Vagina (tissue), 2 donors: ENCODE results near the gene LCN1. TPM values are rescaled to one million over a fixed set of nuclear protein-coding genes. Genes with fewer than 3 reads are reported as not detected.

ENCODE experiments used
- DNase-seq, 2 donors: peaks; one replicate each; pipeline ENCODE4 v3.0.0-alpha.2; 2017; ENCODE audit errors: extremely low spot score in 2 of 2
- H3K27ac ChIP-seq: fragments of 200-600 bp; sonication (generic); one replicate; pipeline ENCODE4 v1.5.1; 2019
- H3K27me3 ChIP-seq: fragments of 200-600 bp; sonication (generic); one replicate; pipeline ENCODE4 v1.5.1; 2019
- H3K36me3 ChIP-seq, 2 donors: fragments of 200-600 bp; sonication (generic); one replicate each; pipeline ENCODE4 v1.5.1; 2017 to 2019
- H3K4me1 ChIP-seq: fragments of 200-600 bp; sonication (generic); one replicate; pipeline ENCODE4 v1.5.1; 2019
- H3K4me3 ChIP-seq, 2 donors: fragments of 200-600 bp; sonication (generic); 1 replicate in 1 of 2; 2 replicates in 1 of 2; pipeline ENCODE4 v1.5.1; 2016 to 2019
- H3K9me3 ChIP-seq: fragments of 200-600 bp; sonication (generic); one replicate; pipeline ENCODE4 v1.5.1; 2019
- POLR2A ChIP-seq, 2 donors: fragments of 450-650 bp; IDR thresholded peaks; one replicate each; pipeline ENCODE4 v1.6.1; 2017; ENCODE audit warnings: antibody characterized with exemption in 2 of 2, mild to moderate bottlenecking in 2 of 2, moderate library complexity in 2 of 2
- POLR2AphosphoS5 ChIP-seq, 2 donors: sonication (generic); formaldehyde crosslinking; IDR thresholded peaks; one replicate each; pipeline ENCODE4 v1.9.0; 2017; ENCODE audit warnings: antibody characterized with exemption in 2 of 2, mild to moderate bottlenecking in 2 of 2, low read depth in 1 of 2; ENCODE audit not compliant: insufficient read depth in 1 of 2
- intact Hi-C: fragments of 100-400 bp; cut with DNase I; formaldehyde crosslinking; loops from one replicate; pipeline ENCODE4 v1.15.1; 2023
- total RNA-seq: library from RNA; depleted of rRNA; stranded (reverse); fragments of >200 nt; gene quantifications from one replicate; pipeline ENCODE4 v1.2.3, GENCODE V29; 2016
- TF ChIP-seq, protein P1 (sequence below), 3 experiments: fragments of 450-650 bp in 2 of 3; fragments of 200-600 bp in 1 of 3; sonication (generic) in 1 of 3; IDR thresholded peaks; one replicate each; pipeline ENCODE4 v1.5.1; 2017 to 2019; ENCODE audit warnings: antibody characterized with exemption in 3 of 3, mild to moderate bottlenecking in 2 of 3, moderate library complexity in 2 of 3

LCN1 gene
- total RNA-seq, 1 donor from 2014 or later = not detected

DNA sequence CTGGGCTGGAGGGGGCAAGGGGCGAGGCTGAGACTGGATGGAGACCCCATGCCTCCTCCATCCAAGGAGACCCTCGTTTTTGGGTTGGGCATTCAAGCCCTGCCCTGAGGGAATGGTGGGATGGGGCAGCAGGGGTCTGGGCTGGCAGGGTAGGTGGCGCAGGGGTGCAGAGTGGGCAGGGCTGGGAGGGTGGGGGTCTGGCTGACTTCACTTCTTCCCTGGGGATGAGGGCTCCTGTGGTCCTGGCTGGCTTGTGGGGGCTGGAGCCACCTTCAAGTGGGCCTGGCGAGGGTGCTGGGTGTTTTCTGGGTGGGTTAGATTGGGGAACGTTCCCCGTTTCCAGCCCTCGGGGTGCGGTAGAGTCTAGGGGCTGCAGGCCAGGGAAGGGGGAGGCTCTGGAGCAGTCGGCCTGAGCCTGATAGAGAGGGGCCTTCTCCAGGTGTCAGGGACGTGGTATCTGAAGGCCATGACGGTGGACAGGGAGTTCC is 412 bp downstream of the LCN1 start:
- no peak overlapping the region for H3K4me3 ChIP-seq
- H3K36me3 ChIP-seq = no peaks in the 10 kb centered on the region
- no peak for DNase-seq
- H3K27me3 ChIP-seq = no peaks in the 10 kb centered on the region
- H3K4me1 ChIP-seq = no peaks in the 10 kb centered on the region
- H3K27ac ChIP-seq = no peak overlapping the region
- intact Hi-C loops = no loop called here
- TF ChIP-seq POLR2AphosphoS5 (IDR thresholded peaks at IDR 0.05; ENCODE audit: insufficient read depth in 1 of 2, low read depth in 1 of 2) = no peak
- H3K9me3 ChIP-seq = no peaks in the 10 kb centered on the region

DNA sequence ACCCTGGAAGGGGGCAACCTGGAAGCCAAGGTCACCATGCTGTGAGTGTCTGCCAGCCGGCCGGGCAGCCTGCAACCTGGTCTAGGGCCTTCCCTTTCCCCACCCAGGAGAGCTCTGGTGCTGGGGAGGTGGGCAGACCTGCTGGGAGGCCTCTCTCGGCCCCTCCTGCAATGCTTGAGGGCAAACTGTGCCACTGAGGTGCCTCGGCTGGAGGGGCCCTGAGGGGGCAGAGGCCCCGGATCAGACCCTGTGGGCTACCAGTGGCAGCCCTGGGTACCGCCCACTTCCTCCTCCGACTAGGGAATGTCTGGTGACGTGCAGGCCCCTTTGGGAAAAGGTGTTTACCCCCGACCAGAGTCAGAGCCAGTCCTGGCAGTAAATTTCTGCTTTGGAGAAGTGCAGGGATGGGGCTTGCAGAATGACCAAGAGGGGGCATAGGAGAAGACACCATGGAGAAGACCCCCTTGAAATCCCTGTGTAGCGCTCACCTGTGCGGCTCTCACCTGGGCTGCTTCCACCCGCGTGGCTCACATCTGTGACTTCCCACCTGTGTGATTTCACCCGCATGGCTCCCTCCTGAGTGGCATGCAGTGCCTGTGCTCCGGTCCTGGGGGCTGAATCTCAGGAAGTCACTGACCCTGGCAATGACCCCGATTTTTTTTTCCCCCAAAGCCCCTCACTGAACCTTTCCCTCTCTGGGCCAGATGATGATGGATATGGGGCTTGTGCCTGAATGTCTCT is 1.1 kb downstream of the LCN1 start:
- intact Hi-C loops = no loop called here
- Histone ChIP-seq H3K27me3 (no peaks in the 10 kb centered on the region), H3K27ac (no peak overlapping the region), H3K4me3 (no peak overlapping the region), H3K9me3 (no peaks in the 10 kb centered on the region), H3K4me1 (no peaks in the 10 kb centered on the region), H3K36me3 (no peaks in the 10 kb centered on the region)
- DNase-seq = no peak
- TF ChIP-seq POLR2AphosphoS5 (IDR thresholded peaks at IDR 0.05; ENCODE audit: insufficient read depth in 1 of 2, low read depth in 1 of 2) (no peak), POLR2A (IDR thresholded peaks at IDR 0.05) (no peak)
- TF ChIP-seq, protein P1, sequence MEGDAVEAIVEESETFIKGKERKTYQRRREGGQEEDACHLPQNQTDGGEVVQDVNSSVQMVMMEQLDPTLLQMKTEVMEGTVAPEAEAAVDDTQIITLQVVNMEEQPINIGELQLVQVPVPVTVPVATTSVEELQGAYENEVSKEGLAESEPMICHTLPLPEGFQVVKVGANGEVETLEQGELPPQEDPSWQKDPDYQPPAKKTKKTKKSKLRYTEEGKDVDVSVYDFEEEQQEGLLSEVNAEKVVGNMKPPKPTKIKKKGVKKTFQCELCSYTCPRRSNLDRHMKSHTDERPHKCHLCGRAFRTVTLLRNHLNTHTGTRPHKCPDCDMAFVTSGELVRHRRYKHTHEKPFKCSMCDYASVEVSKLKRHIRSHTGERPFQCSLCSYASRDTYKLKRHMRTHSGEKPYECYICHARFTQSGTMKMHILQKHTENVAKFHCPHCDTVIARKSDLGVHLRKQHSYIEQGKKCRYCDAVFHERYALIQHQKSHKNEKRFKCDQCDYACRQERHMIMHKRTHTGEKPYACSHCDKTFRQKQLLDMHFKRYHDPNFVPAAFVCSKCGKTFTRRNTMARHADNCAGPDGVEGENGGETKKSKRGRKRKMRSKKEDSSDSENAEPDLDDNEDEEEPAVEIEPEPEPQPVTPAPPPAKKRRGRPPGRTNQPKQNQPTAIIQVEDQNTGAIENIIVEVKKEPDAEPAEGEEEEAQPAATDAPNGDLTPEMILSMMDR (IDR thresholded peaks at IDR 0.05) = no peak

DNA sequence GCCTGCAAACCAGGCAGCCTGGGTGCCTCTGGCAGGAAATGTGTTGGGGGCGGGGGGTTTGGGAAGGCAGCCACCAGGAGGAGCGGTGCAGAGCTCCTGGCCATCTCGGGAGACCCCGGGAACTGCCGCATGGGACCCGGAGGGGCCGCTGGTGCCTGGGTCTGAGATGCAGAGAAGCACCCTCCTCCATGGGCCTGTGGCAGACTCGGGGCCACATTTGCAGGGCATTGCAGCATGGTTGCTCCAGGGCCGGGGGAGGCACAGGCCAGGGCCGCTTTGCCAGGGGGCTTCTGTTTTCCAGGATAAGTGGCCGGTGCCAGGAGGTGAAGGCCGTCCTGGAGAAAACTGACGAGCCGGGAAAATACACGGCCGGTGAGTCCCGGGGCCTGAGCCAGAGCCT is 1.7 kb downstream of the LCN1 start:
- Histone ChIP-seq H3K4me3 (no peak overlapping the region), H3K27ac (no peak overlapping the region), H3K27me3 (no peaks in the 10 kb centered on the region), H3K36me3 (no peaks in the 10 kb centered on the region), H3K9me3 (no peaks in the 10 kb centered on the region), H3K4me1 (no peaks in the 10 kb centered on the region)
- no peak for DNase-seq
- intact Hi-C loops = no loop called here
- TF ChIP-seq, protein P1 (IDR thresholded peaks at IDR 0.05) = no peak
- TF ChIP-seq POLR2A (IDR thresholded peaks at IDR 0.05) (no peak), POLR2AphosphoS5 (IDR thresholded peaks at IDR 0.05; ENCODE audit: insufficient read depth in 1 of 2, low read depth in 1 of 2) (no peak)

DNA sequence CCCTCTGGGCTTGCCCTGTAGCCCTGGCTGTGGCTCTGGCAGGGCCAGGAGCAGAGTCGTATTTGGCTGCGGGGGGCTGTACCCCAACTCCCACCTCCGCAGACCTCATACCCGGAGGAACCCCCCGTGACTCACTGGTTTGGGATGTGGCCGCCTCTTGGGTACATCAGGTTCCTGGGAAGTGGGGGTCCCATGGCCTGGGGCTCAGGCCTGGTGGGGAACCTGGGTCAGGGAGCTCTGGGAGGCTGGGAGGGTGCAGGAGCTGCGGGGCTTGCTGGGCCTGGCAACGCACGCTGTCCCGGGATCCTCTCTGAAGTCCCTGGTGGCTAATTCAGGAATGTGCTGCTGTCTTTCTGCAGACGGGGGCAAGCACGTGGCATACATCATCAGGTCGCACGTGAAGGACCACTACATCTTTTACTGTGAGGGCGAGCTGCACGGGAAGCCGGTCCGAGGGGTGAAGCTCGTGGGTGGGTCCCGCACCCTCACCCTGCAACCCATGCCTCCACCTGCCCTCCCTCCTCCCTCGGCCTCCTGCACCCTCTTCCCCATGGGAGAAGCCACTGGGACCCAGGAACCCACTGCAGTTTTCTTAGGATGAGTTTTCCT is 2.4 kb downstream of the LCN1 start:
- Histone ChIP-seq H3K27ac (no peak overlapping the region), H3K4me3 (no peak overlapping the region), H3K36me3 (no peaks in the 10 kb centered on the region), H3K4me1 (no peaks in the 10 kb centered on the region), H3K9me3 (no peaks in the 10 kb centered on the region), H3K27me3 (no peaks in the 10 kb centered on the region)
- TF ChIP-seq, protein P1 (IDR thresholded peaks at IDR 0.05) = no peak
- TF ChIP-seq POLR2A (IDR thresholded peaks at IDR 0.05) (no peak), POLR2AphosphoS5 (IDR thresholded peaks at IDR 0.05; ENCODE audit: insufficient read depth in 1 of 2, low read depth in 1 of 2) (no peak)
- intact Hi-C loops = no loop called here
- DNase-seq = no peak

DNA sequence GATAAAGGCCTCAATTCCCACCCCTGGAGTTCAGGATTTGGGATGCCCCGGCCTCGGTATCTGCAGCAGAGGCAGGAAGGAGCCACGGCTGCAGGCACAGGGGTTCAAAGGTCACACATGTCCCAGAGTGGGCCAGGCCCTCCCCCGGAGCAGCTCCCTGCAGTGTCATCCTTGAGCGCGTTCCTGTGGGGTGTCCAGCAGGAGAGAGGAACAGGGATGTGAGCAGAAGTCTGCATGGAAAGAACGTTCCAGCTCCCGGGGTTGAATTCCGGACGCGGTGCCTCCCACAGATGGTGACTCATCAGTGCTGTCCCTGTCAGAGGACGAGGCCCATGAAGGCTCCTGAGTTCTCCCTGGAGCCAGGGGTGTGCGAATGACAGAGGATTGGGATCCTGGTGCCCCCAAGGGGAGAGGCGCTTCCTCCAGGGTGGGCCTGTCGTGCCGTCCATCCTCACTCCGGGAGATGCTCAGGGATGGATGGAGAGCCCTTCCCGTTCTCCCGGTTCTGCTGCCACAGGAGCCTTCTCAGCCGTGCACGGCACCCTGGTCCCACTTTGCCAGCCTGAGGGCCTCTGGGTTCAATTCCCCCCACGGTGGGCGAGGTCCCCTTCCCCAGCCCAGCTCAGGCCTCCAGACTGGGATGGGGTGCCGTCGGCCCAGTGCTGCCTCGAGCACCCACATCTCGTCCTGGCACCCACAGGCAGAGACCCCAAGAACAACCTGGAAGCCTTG is 3.1 kb downstream of the LCN1 start:
- no peaks in the 10 kb centered on the region for H3K4me1 ChIP-seq
- no peaks in the 10 kb centered on the region for H3K9me3 ChIP-seq
- no peak overlapping the region for H3K27ac ChIP-seq
- intact Hi-C loops = no loop called here
- H3K36me3 ChIP-seq = no peaks in the 10 kb centered on the region
- DNase-seq = no peak
- TF ChIP-seq POLR2AphosphoS5 (IDR thresholded peaks at IDR 0.05; ENCODE audit: insufficient read depth in 1 of 2, low read depth in 1 of 2) = no peak
- no peak for TF ChIP-seq POLR2A (IDR thresholded peaks at IDR 0.05)
- TF ChIP-seq, protein P1 (IDR thresholded peaks at IDR 0.05) = no peak
- no peak overlapping the region for H3K4me3 ChIP-seq
- H3K27me3 ChIP-seq = no peaks in the 10 kb centered on the region
